NCI-H2081 (cell line): Measurements from ENCODE around the gene AP5S1.
"Not testable (repeated sequence)": the region's sequence is repeated elsewhere in the genome, so short reads cannot be mapped to it uniquely, and the experiment has no call there.

Source experiments
- DNase-seq, 2 experiments: peaks; one replicate each; lab custom pipeline; 2025; lab: John Stamatoyannopoulos, UW

AP5S1 gene

DNA sequence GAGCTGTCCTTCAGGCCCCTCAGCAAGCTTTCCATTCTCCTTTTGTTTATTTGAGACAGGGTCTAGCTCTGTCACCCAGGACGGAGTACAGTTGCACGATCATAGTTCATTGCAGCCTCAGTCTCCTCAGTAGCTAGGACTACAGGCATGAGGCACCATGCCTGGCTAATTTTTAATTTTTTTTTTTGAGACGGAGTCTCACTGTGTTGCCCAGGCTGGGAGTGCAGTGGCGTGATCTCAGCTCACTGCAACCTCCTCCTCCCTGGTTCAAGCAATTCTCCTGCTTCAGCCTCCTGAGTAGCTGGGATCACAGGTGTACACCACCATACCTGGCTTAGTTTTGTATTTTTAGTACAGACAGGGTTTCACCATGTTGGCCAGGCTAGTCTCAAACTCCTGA is 31.1 kb upstream of the AP5S1 start:
- not testable (repeated sequence) for DNase-seq

- DNase-seq, result not testable (repeated sequence)
Measured at GRCh38 chr20:3794168-3794567, 26.2 kb upstream of the AP5S1 start.

DNA sequence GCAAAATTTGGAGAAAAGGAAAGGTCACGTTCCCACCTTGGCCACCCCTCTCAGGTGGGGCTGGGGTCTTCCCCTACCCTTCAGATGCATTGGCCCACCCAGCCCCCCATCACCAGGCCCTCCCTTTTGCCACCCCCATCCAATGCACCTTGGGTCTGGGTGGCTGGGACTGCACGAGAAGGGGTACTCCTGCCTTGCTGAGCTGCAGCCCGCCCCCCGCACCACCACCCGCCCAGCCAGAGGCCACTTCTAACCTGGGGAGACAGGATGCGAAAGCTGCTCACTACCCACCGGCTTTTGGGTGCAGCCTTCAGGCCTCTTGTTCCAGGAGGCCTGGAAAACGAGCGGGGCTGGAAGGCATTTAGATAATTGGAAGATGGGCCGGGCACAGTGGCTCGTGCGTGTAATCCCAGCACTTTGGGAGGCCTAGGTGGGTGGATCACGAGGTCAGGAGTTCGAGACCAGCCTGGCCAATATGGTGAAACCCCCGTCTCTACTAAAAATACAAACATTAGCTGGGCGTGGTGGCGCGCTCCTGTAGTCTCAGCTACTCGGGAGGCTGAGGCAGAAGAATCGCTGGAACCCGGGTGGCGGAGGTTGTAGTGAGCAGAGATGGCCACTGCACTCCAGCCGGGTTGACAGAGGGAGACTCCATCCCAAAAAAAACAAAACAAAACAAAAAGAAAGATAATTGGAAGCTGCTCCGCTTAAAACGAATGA is 25.5 kb upstream of the AP5S1 start:
- DNase-seq, result no peak

DNA sequence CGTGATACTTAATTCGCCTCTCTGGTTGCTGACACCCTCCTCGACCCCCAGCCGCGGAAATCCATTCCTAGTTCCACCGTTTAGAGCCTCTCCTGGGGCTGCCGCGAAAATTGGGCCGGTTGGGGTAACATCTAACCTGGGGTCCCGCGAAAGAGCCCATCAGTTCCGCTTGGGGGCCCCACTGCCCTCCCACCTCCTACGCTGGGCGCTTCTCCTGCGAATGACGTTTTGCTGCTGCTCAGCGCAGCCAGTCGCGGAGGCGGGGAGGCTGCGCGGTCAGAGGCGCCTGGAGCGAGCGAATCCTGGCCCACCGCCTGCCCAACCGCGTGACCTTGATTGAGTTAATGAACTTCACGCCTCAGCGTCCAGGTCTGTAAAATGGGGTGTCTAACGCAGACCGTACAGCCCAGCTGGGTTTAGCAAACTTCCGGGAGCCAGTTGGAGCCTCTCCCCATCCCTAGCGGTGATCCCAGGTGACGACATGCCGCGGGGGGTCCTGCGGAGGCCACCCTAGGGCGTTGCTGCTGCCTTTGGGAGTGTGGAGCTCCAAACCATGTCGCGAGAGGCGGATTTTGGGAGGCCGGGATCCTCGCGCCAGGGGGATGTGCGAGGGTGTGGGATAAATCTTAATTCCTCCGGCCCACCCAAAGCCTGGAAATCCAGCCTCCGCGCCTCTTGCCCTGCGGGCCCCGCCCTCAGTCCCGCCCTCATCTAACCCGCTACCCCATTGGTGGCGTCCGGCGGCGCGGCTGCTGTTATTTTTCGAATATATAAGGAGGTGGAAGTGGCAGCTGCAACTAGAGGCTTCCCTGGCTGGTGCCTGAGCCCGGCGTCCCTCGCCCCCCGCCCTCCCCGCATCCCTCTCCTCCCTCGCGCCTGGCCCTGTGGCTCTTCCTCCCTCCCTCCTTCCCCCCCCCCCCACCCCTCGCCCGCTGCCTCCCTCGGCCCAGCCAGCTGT is 24.6 kb upstream of the AP5S1 start, which contains the start of gene CDC25B:
TSS of gene CDC25B (plus strand) at position 800 of the 958 bp plus-strand sequence. CDS start 222 bp downstream, outside the sequence.
- peak; percentile 95 to 96 for DNase-seq

DNA sequence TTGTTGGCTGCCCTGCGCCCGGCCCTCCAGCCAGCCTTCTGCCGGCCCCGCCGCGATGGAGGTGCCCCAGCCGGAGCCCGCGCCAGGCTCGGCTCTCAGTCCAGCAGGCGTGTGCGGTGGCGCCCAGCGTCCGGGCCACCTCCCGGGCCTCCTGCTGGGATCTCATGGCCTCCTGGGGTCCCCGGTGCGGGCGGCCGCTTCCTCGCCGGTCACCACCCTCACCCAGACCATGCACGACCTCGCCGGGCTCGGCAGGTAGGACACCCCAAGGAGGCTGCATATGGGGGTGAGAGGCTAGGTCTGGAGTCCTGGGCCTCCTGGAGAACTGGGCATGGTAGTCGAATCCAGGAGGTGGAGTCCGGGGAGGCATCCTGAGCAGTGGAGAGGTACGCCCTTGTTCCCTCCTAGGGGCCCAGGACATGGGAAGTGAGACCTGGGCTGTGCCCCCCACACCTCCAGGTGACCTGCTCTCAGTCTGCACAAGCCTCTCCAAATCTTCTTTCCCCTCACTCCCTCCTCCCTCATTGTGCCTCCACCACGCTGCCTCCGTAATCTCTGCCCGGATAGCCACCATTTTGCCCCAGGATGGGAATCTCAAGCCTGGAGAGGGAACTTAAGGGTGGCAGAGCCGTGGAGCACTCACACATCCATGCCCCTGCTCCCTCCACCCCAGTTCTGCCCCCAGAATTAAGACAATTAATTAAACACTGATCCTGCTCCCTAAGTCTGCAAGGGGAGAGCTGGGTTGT is 23.7 kb upstream of the AP5S1 start:
- peak in 1 of 2 experiments; percentile 11 for DNase-seq

- no peak for DNase-seq
Measured at GRCh38 chr20:3797226-3797545, 23.2 kb upstream of the AP5S1 start.

DNA sequence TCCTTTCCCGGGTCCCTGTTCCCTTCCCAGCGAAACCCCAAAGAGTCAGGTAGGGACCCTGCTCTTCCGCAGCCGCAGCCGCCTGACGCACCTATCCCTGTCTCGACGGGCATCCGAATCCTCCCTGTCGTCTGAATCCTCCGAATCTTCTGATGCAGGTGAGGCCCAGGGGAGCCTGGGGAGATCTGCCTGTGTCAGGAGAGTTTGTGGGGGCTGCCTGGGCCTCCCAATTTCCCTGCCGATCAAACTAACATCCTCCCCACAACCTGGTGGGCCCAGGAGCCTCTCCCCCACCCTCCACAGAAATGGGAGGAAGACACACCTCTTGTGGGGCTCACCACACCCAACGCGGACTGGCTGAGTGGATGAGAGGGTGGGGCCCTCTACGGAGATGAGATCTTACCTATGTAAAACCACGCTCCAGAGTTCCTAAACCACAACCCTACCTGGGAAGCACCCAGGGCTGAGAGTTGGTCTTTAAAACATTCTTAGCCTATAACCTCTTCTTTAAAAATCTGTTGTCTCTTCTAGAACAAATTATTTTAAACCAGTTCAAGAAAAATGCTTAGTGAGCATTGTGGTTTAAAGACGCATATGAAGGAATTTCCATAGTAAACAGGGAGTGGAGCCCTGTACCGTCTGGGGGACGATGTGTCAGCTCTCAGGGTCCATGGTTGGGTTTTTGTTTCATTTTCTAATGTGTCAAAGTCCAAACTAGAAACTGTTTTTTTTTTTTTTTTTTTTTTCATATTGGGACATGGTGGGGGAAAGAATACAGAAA is 22.6 kb upstream of the AP5S1 start:
- DNase-seq, result peak in 1 of 2 experiments; percentile 16

GRCh38 chr20:3798373-3798768 is 22.0 kb upstream of the AP5S1 start:
- no peak for DNase-seq

DNA sequence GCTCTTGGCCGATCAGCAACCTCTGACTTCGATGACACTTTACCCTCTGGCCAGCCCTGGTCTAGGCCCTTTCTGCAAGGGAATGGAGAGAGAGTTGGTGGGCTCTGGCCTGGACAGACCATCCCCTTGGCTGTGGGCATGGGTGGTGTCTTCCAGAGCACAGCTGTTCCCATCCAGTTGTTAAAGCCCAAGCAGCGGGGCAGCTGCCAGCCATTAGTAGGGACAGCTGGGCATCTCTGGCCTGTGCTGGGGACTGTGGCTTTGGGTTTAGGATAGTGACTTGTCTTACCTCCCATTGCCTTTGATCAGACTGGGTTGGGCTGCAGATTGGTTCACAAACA is 21.5 kb upstream of the AP5S1 start:
- DNase-seq, result no peak

- no peak for DNase-seq
Measured at GRCh38 chr20:3800256-3800877, 20.0 kb upstream of the AP5S1 start.

GRCh38 chr20:3800878-3801260 is 19.5 kb upstream of the AP5S1 start:
- DNase-seq, result no peak

GRCh38 chr20:3801299-3801698 is 19.0 kb upstream of the AP5S1 start:
- DNase-seq, result no peak

GRCh38 chr20:3801846-3802245 is 18.5 kb upstream of the AP5S1 start:
- no peak for DNase-seq

GRCh38 chr20:3802524-3803239 is 17.7 kb upstream of the AP5S1 start:
- no peak for DNase-seq

DNA sequence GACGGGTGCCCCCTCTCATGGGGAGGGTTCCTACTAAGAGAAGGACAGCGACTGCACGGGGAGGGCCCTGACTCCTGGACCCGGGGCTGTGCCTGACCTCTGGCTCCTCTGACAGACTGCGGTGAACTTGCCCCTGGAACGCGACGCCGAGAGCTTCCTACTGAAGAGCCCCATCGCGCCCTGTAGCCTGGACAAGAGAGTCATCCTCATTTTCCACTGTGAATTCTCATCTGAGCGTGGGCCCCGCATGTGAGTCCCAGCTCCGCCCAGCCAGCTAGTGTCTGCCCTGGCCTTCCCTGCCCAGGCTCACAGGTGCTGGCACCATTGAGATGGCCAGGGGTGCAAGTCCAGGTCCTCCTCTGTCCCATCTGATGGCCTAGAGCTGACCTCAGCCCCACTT is 17.1 kb upstream of the AP5S1 start:
- DNase-seq, result no peak

GRCh38 chr20:3803854-3804253 is 16.5 kb upstream of the AP5S1 start:
- DNase-seq, result no peak

DNA sequence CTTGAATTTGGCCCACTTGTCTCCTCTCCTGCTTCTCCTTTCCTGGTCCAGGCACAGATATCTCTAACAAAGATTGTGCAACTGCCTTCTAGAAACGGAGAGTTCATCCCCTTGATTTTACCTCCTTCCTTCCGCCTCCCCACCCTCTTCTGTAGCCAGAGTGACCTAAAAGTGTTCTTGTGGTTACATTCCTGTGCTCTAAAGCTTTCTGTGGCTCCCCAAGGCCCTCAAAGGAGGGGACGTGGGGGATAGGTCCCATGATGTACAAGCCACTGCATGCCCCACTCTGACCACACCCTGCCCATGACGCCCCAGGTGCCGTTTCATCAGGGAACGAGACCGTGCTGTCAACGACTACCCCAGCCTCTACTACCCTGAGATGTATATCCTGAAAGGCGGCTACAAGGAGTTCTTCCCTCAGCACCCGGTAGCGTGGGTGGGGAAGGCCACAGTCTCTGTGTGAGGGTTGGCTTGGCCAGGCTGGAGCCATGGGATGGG is 16.0 kb upstream of the AP5S1 start:
- no peak for DNase-seq

- DNase-seq, result no peak
Measured at GRCh38 chr20:3804781-3805180, 15.6 kb upstream of the AP5S1 start.

DNA sequence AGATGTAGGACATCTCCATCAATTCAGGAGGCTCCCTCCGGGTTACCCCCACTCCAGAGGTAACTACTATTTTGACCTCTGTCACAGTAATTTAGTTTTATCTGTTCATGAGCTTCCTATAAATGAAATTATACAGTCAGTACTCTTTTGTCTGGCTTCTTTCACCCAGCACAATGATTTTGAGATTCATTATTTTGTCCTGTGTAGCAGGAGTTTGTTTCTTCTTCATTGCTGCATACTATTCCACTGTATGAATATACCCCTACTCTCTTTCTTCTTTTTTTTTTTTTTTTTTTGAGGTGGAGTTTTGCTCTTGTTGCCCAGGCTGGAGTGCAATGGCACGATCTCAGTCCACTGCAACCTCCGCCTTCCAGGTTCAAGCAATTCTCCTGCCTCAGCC is 11.8 kb upstream of the AP5S1 start:
- DNase-seq, result no peak

- DNase-seq, result peak; percentile 97 to 98
Measured at GRCh38 chr20:3811467-3812258, 8.7 kb upstream of the AP5S1 start.
